ENCODE data around the gene CABLES2. TPM values are rescaled to one million over a fixed set of nuclear protein-coding genes. Genes with fewer than 3 reads are reported as not detected.

The CABLES2 gene
- total RNA-seq, 2 donors from 2014 or later, result 1.6 to 2.6 TPM

- no peak for ATAC-seq
- H3K27ac ChIP-seq, result no peak overlapping the region
- 93 to 94% methylated on average over 6 of the region's 6 CpGs for WGBS, 2 donors
- no peaks in the 10 kb centered on the region for H3K9me3 ChIP-seq
- no peak overlapping the region for H3K4me3 ChIP-seq
- no peak for DNase-seq
- intact Hi-C loops (cut with DNase I), result loop anchor here (5.0 kb wide), 1 partner anchor 75 kb away; no protein-coding TSS in a partner anchor
- peaks cover 34% of the 10 kb centered on the region for H3K4me1 ChIP-seq
- H3K36me3 ChIP-seq (replicated peaks in 1 of 2; ENCODE audit: insufficient read depth in 1 of 2, low read depth in 2 of 2), result no peaks in the 10 kb centered on the region
- no peaks in the 10 kb centered on the region for H3K27me3 ChIP-seq
- TF ChIP-seq POLR2A (IDR thresholded peaks at IDR 0.05), result no peak
- TF ChIP-seq CTCF (IDR thresholded peaks at IDR 0.05), result no peak
Observed at GRCh38 chr20:62381842-62382241, 25.2 kb downstream of the CABLES2 start.

- ATAC-seq, result no peak
- 68 to 77% methylated on average over 10 to 16 of the region's 16 CpGs for WGBS, 2 donors
- no peaks in the 10 kb centered on the region for H3K27me3 ChIP-seq
- no peak for TF ChIP-seq POLR2A (IDR thresholded peaks at IDR 0.05)
- no peak for TF ChIP-seq CTCF (IDR thresholded peaks at IDR 0.05)
- peak in 1 of 4 donors; percentile 13 for DNase-seq
- H3K27ac ChIP-seq, result peak overlapping the region in 2 of 4 donors; percentile 41 to 56
- intact Hi-C loops (cut with DNase I), result loop anchor here (5.0 kb wide), 1 partner anchor 74 kb away; no protein-coding TSS in a partner anchor
- no peaks in the 10 kb centered on the region for H3K9me3 ChIP-seq
- no peaks in the 10 kb centered on the region for H3K36me3 ChIP-seq (replicated peaks in 1 of 2; ENCODE audit: insufficient read depth in 1 of 2, low read depth in 2 of 2)
- no peak overlapping the region for H3K4me3 ChIP-seq
- peaks cover 40% of the 10 kb centered on the region for H3K4me1 ChIP-seq
Observed at GRCh38 chr20:62381202-62381797, 25.8 kb downstream of the CABLES2 start.

GRCh38 chr20:62378215-62378614 lies 28.9 kb downstream of the CABLES2 start:
- intact Hi-C loops (cut with DNase I), result no loop called here
- no peak for TF ChIP-seq POLR2A (IDR thresholded peaks at IDR 0.05)
- no peak for TF ChIP-seq CTCF (IDR thresholded peaks at IDR 0.05)
- 76 to 91% methylated on average over 12 to 21 of the region's 22 CpGs for WGBS, 2 donors
- ATAC-seq (no peak), DNase-seq (no peak)
- Histone ChIP-seq H3K9me3 (no peaks in the 10 kb centered on the region), H3K27ac (peak overlapping the region in 3 of 4 donors; percentile 15 to 82 (median 75)), H3K4me1 (peaks cover 48% of the 10 kb centered on the region), H3K27me3 (no peaks in the 10 kb centered on the region), H3K4me3 (no peak overlapping the region), H3K36me3 (replicated peaks in 1 of 2; ENCODE audit: insufficient read depth in 1 of 2, low read depth in 2 of 2) (no peaks in the 10 kb centered on the region)

GRCh38 chr20:62377615-62378178 lies 29.4 kb downstream of the CABLES2 start:
- intact Hi-C loops (cut with DNase I), result no loop called here
- ATAC-seq (no peak), DNase-seq (peak in 2 of 4 donors; percentile 64 to 72)
- H3K27ac ChIP-seq, result peak overlapping the region in 3 of 4 donors; percentile 45 to 82 (median 75)
- WGBS, 2 donors, result 10 to 31% methylated on average over 2 to 15 of the region's 15 CpGs
- no peak overlapping the region for H3K4me3 ChIP-seq
- H3K4me1 ChIP-seq, result peaks cover 48% of the 10 kb centered on the region
- no peaks in the 10 kb centered on the region for H3K27me3 ChIP-seq
- TF ChIP-seq POLR2A (IDR thresholded peaks at IDR 0.05) (no peak), CTCF (IDR thresholded peaks at IDR 0.05) (no peak)
- H3K36me3 ChIP-seq (replicated peaks in 1 of 2; ENCODE audit: insufficient read depth in 1 of 2, low read depth in 2 of 2), result no peaks in the 10 kb centered on the region
- no peaks in the 10 kb centered on the region for H3K9me3 ChIP-seq
